ENCODE measurements around the gene ARPC4.
A peak's percentile ranks its signal among the peaks of the same experiment; 100 is the strongest.

ARPC4 gene

DNA sequence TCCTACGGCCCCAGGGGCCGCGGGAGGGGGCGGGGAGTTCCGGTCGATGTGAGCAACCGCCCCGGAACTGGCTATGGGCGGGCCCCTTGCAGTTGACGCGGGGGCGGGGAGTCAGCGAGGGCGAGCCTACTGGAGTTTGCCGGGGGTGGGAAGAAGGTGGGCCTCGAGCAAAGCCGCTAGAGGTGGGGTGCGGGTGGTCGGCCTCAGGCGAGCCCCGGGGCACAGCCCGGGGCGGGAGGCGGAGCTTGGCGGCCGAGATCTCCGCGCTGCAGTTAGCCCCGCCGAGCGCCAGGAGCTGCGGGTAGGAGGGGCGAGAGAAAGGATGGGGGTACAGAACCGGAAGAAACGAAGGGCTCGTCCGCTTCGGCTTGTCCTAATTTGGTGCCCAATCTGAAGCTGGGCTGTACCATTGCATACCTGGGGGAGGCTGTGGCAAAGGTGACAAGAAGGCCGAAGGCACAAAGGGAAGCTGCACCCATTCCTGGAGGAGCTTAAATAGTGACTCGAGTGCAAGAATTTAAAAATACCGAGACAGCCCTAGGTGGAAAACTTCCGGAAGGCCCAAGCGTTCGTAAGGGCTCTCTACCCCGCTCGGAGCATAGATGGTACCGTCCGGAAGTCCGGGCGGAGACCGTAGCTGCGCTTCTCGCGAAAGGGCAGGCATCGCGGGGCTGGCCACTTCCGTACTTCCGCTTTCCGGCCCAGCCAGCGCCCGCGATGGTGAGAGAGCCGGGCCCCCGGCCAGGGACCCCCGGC, at the start of gene ARPC4, which contains the start of gene TADA3:
Gene ARPC4 (plus strand): TSS at position 678 of the 756 bp plus-strand sequence. CDS start 40 bp downstream, at position 718.
Gene TADA3 (minus strand): TSS at position 69 of the 756 bp plus-strand sequence. CDS start 1,007 bp downstream, outside the sequence.
- DNase-seq (ENCODE audit: low read depth), result peak; percentile 84

DNA sequence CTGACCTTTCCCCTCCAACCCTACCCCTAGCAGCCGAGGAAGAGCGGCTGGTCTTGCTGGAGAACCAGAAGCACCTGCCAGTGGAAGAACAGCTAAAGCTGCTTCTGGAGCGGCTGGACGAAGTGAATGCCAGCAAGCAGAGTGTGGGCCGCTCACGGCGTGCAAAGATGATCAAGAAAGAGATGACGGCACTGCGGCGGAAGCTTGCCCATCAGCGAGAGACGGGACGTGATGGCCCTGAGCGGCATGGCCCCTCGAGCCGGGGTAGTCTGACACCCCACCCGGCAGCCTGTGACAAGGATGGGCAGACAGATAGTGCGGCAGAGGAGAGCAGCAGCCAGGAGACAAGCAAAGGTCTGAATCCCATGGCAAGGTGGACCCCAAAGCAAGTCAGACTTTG, 49.3 kb upstream of the ARPC4 start:
- no peak for DNase-seq (ENCODE audit: low read depth)

DNA sequence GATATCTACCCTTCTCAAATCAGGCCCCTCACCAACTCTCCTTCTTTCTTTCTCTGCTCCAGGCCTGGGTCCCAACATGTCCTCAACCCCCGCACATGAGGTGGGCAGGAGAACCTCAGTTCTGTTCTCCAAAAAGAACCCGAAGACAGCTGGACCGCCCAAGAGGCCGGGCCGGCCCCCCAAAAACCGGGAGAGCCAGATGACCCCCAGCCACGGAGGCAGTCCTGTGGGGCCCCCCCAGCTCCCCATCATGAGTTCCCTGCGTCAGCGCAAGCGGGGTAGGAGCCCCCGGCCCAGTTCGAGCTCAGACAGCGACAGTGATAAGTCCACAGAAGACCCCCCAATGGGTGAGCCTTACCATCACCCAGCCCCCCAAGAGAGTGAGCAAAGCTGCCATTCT, 48.7 kb upstream of the ARPC4 start:
- no peak for DNase-seq (ENCODE audit: low read depth)

DNA sequence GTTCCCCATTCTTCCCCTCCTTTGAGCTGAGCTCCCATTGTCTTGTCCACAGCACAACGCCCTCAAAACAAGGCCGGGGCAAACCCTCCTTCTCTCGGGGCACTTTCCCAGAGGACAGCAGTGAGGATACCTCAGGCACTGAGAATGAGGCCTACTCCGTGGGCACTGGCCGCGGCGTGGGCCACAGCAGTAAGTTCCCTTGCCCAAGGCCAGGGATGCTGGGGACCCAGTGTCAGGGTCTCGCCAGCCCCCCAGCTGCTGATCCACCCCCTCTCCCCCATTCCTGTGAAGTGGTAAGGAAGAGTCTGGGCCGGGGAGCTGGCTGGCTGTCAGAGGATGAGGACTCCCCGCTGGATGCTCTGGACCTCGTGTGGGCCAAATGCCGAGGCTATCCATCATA, 47.4 kb upstream of the ARPC4 start:
- no peak for DNase-seq (ENCODE audit: low read depth)

DNA sequence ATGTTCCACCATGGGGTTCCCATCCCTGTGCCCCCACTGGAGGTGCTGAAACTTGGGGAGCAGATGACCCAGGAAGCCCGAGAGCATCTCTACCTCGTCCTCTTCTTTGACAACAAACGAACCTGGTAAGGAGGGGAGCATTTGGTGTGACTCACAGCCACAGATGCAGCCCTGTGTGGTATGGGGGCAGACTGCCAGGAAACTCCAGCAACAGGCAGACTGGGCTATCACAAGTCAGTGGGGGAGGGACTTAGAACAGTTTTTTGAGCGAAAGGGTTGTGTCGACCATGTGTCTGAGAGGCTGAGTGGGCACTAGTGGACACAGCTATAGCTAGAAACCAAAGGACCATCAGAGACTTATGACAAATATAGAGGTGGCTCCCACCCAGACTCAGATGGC, 46.6 kb upstream of the ARPC4 start:
- DNase-seq (ENCODE audit: low read depth), result no peak

DNA sequence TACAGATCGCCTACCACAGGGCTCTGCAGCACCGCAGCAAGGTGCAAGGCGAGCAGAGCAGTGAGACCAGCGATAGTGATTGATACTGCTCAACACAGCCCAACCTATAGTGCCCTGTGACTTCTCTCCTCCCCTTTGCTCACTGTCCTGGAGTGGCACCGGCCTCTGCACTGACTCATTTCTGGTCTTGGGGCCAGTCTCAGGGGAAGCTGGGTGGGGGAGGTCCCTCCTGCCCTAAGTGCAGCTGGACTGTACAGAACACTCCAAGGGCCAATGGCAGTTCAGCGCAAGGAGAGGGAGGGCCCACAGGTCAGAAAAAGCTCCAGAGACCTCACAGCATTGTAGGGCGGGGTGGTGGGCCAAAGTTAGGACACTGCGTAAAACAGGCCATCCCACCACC, 45.6 kb upstream of the ARPC4 start:
- DNase-seq (ENCODE audit: low read depth), result no peak

DNA sequence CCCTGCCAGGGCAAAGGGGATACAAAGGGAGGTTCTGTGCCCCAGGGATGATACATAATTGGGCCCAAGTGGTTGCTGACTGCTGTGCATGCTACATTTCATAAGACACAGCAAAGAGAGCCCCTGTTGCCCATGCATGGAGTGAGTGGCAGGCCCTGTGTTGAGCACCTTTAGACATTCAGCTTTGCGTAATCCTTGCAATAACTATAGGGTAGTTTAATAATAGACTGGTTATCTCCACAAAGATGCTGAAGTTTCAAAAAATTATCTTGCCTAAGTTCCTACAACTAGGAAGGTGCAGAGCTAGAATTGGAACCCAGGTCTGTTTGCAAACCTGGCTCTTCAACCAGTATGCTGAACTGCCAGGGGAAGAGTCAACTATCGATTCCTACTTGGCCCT, 44.9 kb upstream of the ARPC4 start:
- DNase-seq (ENCODE audit: low read depth), result no peak

DNA sequence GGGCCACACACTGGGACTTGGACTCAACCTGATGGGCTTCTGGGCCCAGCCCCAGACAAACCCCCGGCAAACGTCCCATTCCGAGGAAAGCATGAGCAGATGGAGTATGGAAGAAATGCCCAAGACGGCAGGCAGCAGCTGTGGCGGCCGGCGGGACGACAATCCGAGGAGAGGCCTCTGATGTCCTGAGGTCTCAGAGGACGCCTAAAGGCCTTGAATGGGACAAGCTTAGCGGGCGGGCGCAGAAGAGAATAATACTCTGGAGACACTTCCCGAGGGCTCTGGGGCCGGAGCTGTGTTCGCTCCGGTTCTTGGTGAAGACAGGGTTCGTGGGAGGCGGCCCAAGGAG, 43.6 kb upstream of the ARPC4 start:
- DNase-seq (ENCODE audit: low read depth), result no peak

DNA sequence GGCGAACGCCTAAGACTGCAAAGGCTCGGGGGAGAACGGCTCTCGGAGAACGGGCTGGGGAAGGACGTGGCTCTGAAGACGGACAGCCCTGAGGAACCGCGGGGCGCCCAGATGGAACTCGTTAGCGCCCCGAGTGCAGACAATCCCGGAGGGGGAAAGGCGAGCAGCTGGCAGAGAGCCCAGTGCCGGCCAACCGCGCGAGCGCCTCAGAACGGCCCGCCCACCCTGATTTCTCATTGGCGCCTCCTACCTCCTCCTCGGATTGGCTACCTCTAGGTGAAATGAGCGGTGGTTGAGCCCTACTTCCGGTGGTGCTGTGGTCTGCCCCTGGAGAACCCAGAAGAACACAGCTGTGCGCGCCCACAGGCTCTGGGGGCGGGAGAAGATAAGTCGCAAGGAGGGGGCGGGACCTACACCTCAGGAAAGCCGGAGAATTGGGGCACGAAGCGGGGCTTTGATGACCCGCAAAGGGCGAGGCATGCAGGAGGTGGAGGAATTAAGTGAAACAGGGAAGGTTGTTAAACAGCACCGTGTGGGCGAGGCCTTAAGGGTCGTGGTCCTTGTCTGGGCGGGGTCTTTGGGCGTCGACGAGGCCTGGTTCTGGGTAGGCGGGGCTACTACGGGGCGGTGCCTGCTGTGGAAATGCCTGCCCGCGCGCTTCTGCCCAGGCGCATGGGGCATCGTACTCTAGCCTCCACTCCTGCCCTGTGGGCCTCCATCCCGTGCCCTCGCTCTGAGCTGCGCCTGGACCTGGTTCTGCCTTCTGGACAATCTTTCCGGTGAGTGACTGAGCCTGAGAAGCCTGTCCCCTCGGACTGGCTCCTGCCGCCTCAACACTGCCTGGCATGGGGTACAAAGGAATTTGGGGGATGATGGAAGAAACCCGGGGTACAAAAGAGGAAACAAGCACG, 43.0 kb upstream of the ARPC4 start, which contains the start of gene OGG1:
Gene OGG1 (plus strand): TSS at position 308 of the 911 bp plus-strand sequence. CDS start 335 bp downstream, at position 643.
- peak; percentile 97 for DNase-seq (ENCODE audit: low read depth)

DNA sequence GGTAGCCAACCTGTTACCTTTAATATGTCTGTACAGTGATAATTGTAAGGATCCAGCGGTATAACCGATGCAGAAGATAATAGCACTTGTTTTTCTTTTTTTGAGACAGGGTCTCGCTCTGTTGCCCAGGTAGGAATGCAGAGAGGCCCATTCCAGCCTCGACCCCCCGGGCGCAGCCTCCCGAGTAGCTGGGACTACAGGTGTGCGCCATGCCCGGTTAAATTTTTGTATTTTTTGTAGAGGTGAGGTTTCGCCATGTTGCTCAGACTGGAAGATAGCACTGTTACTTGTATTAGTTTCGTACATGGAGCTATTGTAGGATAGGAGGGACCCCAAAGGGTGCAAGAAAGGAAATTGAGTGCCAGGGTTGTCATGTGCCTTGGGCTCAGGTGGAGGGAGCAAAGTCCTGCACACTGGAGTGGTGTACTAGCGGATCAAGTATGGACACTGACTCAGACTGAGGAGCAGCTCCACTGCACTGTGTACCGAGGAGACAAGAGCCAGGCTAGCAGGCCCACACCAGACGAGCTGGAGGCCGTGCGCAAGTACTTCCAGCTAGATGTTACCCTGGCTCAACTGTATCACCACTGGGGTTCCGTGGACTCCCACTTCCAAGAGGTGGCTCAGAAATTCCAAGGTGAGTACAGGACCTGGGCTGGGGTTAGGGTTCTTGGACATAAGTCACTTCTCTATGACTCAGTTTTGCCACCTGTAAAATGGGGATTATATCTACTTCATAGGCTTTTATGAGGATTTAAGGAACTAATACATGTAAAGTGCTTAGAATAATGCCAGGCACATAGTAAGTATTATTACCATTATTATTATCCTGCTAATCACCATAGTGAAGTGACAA, 42.1 kb upstream of the ARPC4 start:
- no peak for DNase-seq (ENCODE audit: low read depth)

DNA sequence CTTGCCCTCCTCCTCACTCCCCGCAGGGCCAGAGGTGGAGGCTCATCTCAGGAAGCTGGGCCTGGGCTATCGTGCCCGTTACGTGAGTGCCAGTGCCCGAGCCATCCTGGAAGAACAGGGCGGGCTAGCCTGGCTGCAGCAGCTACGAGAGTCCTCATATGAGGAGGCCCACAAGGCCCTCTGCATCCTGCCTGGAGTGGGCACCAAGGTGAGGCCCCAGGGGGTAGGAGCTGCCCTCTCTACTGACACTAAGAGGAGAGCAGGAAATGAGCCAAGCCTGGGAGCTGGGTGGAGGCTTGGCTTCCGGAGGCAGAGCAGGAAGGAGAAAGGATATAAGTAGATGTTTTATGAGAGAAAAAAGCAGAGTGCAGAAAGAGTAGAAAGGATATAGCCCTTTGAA, 38.2 kb upstream of the ARPC4 start:
- no peak for DNase-seq (ENCODE audit: low read depth)

DNA sequence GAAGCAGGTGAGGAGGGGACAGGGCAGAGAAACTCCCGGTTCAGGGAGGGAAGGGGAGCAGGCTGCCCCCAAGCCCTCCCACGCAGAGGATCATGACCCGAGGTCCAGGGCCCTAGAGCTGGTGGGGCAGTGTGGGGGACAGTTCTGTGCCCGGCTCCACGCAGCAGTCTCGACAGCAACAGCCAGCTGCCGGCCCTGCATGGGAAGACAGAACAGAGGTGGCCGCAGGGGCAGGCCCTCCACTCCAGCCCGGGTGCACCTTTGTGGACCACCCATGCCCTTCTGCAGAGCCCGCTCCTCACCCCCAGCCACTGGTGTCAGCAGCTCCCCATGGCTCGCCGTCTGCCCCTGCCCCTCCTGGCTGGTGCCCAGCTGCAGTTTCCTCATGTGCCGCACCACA, 35.5 kb upstream of the ARPC4 start:
- DNase-seq (ENCODE audit: low read depth), result no peak

DNA sequence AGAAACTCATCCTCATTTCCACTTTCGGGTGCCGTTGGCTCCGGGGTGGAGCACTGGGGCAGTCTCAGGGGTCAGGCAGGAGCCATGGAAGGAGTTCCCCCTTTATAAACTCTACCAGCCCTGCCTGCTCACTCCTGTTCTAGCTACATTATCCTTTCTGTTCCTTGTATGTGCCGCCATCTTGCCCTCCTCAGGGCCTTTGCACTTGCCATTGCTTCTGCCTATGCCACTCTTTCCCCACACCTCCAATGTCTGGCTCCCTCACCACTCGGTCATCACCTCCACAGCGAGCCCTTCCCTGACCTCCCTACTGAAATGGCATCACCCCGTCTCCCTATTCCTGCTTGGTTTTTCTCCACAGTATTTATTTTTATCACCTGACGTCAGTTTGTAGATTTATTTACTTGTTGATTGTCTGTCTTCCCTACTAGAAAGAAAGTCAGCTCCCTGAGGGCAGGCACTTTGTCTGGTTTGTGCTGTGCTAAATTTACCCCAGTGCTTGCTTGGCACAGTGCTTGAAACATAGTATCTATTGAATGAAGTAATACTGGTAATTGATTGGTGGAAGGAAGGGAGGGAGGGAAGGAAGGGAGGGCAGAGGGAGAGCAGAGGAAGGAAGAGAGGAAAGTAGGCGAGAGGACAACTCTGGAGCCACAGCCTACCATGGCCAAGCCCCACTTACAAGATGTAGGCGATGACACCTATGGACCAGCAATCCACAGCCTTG, 31.9 kb upstream of the ARPC4 start:
- no peak for DNase-seq (ENCODE audit: low read depth)

DNA sequence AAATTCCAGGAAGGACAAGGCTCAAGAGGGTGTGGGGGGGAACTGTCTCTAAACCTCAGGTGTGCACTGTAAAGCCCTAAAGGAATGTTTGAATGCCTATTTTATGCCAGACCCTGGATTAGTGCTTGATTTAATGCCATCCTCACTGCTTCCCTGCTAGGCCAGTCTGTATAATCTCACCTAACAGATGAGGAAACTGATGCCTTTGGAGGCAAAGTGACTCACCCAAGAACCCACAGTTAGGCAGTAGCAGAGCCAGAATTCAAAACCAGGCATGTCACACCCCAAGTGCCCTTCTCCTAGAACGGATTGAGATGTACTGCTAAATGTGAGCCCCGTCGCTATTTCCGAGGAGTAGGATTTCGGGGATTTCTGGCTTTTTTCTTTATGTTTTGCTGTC, 31.0 kb upstream of the ARPC4 start:
- DNase-seq (ENCODE audit: low read depth), result no peak

DNA sequence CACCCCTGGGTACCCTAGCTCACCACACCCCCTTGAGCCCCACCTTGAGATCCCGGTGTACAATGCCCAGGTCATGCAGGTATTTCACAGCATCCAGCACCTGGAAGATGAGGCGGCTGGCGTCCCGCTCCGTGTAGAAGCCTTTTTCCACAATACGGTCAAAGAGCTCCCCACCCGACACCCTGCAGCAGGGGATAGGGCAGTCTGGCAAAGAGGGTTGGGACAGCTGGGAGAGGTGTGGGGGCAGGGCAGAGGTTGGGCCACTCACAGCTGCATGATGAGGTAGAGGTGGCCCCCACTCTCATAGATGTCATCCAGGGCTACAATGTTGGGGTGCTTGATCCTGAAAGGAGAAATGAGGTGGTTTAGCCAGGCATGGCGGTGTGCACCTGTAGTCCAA, 30.0 kb upstream of the ARPC4 start:
- no peak for DNase-seq (ENCODE audit: low read depth)

DNA sequence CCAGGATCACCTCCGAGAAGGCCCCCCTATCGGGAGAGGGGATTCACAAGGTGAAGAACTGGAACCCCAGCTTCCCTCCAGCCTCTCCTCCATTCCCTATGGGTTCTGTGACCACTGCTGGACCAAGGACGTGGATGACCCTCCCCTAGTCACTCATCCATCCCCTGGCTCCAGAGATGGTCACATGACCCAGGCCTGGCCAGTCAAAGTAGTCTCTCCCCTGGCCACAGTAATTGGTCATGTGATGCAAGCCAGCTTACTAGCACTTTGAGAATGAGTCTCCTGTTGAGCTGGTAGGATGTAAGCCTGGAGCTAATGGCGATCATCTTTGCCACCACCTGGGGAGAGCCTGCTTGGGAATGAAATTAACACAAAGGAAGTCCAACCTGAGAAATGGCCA, 27.0 kb upstream of the ARPC4 start:
- no peak for DNase-seq (ENCODE audit: low read depth)

DNA sequence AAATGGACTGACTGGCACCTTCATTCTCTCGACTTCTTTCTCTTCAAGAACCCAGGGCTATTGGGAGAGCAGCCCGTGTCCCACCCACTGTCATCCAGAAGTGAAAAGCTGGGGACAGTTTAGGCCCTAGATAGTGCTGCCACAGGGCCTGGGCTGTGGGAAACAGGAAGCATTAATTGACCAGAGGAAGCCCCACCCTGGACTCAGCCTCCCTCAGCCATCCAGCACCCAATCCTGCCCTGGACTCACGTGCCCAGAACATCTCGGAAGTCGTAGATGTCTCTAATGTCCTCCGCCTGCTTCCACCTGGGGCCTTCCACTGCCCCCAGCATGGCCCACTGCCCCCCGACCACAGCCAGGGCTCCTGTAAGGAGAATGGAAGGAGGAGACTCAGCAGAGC, 25.5 kb upstream of the ARPC4 start:
- DNase-seq (ENCODE audit: low read depth), result no peak

DNA sequence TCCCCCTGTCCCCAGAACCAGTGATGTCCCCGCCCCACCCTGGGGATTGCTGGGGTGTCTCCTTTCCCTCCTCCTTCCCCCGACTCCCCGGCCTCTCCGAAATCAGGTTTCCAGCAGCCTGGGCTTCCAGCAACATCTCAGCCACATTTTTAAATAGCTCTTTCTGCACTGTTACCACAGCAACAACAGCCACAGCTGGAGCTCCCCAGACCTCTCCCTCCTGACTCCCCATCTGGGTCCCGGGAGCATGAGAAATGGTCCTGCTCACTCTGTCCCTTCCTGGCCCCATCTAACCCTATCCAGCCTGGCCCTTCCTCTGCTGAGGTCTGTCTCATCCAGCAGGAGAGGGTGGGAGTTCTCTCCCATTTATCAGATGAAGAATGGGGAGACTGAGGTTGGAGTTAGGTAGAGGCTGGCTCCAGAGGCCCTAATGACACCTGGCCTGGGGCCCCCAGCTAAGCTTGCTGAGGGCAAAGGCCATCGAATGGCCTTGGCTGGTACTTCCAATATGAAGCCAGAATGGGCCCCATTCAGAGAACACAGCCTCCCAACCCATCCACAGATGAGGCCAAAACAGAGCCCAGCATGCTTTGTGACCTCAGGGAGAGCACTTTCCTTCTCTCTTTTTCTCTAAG, 24.6 kb upstream of the ARPC4 start:
- no peak for DNase-seq (ENCODE audit: low read depth)

DNA sequence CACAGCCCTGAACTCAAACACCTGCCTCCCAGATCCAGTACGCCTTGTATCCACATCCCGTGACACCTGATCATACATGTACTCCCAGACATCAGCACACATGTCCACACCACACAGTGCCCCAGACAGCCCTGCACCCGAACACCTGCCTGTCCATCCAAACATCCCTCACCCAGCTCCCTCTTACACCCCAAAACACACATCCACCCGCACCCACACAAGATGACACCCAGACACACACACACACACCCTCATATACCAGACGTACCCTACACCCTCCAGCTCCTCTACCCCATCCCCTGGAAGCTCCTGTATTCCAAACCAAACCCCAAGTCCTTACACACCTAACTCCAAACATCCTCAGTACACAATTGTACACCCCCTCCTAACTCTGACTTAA, 23.9 kb upstream of the ARPC4 start:
- no peak for DNase-seq (ENCODE audit: low read depth)

DNA sequence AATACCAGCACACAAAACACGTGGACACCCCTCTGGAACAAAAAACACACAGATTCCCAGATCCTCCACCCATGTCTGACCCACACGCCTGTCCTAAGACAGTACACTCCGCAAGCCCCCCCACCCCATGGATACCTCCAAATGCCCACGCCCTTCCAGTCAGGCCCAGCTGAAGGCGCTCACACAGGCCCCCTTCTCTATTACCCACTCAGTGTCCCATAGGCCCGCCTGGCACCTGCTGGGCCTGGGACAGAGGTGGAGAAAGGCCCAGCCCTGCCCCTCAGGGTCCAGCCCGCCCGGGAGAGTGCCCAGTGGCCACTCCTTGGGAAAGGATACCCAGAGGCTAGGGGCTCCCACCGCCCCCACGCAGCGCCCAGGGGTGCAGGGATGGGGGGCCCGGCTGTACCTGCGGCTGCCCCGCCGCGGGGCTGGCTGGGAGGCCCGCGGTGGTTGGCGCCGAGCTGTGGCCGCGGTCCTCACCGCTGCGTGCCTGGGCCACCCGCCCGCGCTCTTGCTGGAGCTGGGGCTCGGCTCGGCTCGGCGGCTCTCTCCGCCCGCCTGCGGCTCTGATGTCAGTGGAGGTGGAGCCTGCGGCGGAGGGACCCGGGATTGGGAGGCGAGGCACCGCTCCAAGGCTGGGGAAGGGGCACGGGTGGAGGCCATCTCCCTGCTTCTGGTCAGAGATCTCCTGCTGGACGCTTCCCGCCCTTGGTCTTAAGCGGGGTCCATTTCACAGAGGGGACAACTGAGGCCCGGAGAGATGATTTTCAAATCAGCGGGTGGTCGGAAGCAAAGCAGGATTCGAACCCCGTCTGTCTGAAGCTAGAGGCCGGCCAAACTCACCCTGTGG, 23.2 kb upstream of the ARPC4 start, which contains the start of gene CAMK1:
Gene CAMK1 (minus strand): TSS at position 522 of the 850 bp plus-strand sequence. CDS start 2,198 bp downstream, outside the sequence.
- peak; percentile 25 for DNase-seq (ENCODE audit: low read depth)
